ENCODE measurements around the gene ITGA2B.

GRCh38 chr17:44408786-44409185 lies 19.3 kb upstream of the ITGA2B start:
- no peak for TF ChIP-seq CTCF (conservative IDR thresholded peaks at IDR 0.05 in 1 of 2, IDR thresholded peaks at IDR 0.05 in 1 of 2; ENCODE audit: extremely low read depth in 1 of 2, insufficient read depth in 1 of 2, low read depth in 1 of 2, low read length in 2 of 2)
- TF ChIP-seq EZH2 (IDR thresholded peaks at IDR 0.05; ENCODE audit: borderline replicate concordance, low read length) = no peak
